ENCODE results near the gene RC3H1. TPM values are rescaled to one million over a fixed set of nuclear protein-coding genes. Genes with fewer than 3 reads are reported as not detected.

Gene RC3H1
- total and polyA plus RNA-seq, 5 donors = 4.3 to 25.0 (median 23.3) TPM

DNA sequence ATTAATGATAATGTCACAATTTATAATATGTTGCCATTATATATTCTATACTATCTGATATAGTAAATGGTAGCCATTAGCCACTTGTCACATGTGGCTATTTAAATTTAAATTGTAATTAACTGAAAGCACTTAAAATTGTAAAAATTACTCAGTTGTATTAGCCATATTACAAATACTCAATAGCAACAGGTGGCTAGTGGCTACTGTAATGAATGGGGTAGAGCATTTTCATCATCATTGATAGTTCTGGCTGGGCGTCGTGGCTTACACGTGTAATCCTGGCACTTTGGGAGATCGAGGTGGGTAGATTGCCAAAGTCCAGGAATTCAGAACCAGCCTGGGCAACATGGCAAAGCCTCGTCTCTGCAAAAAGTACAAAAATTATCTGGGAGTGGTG is 137.5 kb downstream of the RC3H1 start:
- intact Hi-C loops (cut with DNase I) = no loop called here
- WGBS = 92% methylated on average over 5 of the region's 5 CpGs
- H3K27ac ChIP-seq (ENCODE audit: low read length) = no peak overlapping the region
- no peaks in the 10 kb centered on the region for H3K4me1 ChIP-seq (ENCODE audit: control insufficient read depth, insufficient read depth, low read length)
- no peak for ATAC-seq
- DNase-seq = no peak
- no peaks in the 10 kb centered on the region for H3K9me3 ChIP-seq (ENCODE audit: control insufficient read depth, low read length)
- no peak overlapping the region for H3K4me3 ChIP-seq (ENCODE audit: low read length)
- H3K27me3 ChIP-seq (ENCODE audit: control insufficient read depth, insufficient read depth) = no peaks in the 10 kb centered on the region

Other genes with a start within 250 kb of the RC3H1 start
- gene DARS2, start 197.7 kb downstream of the RC3H1 start, total RNA-seq = 10 to 100 TPM; 11.7 to 13.6 (median 13.1) TPM
- 8.3 TPM for gene DARS2, start 197.7 kb downstream of the RC3H1 start, polyA plus RNA-seq
- gene CENPL, start 197.5 kb downstream of the RC3H1 start, total RNA-seq = 1 to 10 TPM; 3.0 to 4.3 (median 3.9) TPM
- 2.9 TPM for gene CENPL, start 197.5 kb downstream of the RC3H1 start, polyA plus RNA-seq
- gene GAS5, start 154.4 kb downstream of the RC3H1 start, total RNA-seq = 10 to 100 TPM; 69.3 to 92.6 (median 82.5) TPM
- 78.6 TPM for gene GAS5, start 154.4 kb downstream of the RC3H1 start, polyA plus RNA-seq
- 10 to 100 TPM in 1 of 4 donors, 1 to 10 TPM in 3; 8.9 to 12.3 (median 9.3) TPM for gene ZBTB37, start 154.0 kb downstream of the RC3H1 start, total RNA-seq
- 2.6 TPM for gene ZBTB37, start 154.0 kb downstream of the RC3H1 start, polyA plus RNA-seq
- gene SERPINC1, start 105.0 kb downstream of the RC3H1 start, total RNA-seq = under 1 TPM in 2 of 4 donors, not detected in 2; 0.18 to 0.45 TPM
- gene SERPINC1, start 105.0 kb downstream of the RC3H1 start, polyA plus RNA-seq = 0.18 TPM
- gene RABGAP1L, start 137.2 kb upstream of the RC3H1 start, total RNA-seq = 100 to 1,000 TPM; 174 to 367 (median 215) TPM
- gene RABGAP1L, start 137.2 kb upstream of the RC3H1 start, polyA plus RNA-seq = 184 TPM

All from right cardiac atrium (tissue), 5 donors.